ENCODE measurements around the gene SH3PXD2B.

Gene SH3PXD2B

GRCh38 chr5:172490514-172491461 lies 36.5 kb upstream of the SH3PXD2B start:
- TF ChIP-seq CTCF (IDR thresholded peaks at IDR 0.05) = no peak

- no peak for TF ChIP-seq CTCF (IDR thresholded peaks at IDR 0.05)
These were observed 33.9 kb upstream of the SH3PXD2B start for GRCh38 chr5:172488221-172488620.

- no peak for TF ChIP-seq CTCF (IDR thresholded peaks at IDR 0.05)
These were observed 33.3 kb upstream of the SH3PXD2B start for GRCh38 chr5:172487671-172488070.

- no peak for TF ChIP-seq CTCF (IDR thresholded peaks at IDR 0.05)
These were observed 32.6 kb upstream of the SH3PXD2B start for GRCh38 chr5:172486912-172487311.

- TF ChIP-seq CTCF (IDR thresholded peaks at IDR 0.05) = no peak
These were observed 32.1 kb upstream of the SH3PXD2B start for GRCh38 chr5:172486451-172486850.

GRCh38 chr5:172485511-172486202 lies 31.3 kb upstream of the SH3PXD2B start:
- TF ChIP-seq CTCF (IDR thresholded peaks at IDR 0.05) = no peak

- no peak for TF ChIP-seq CTCF (IDR thresholded peaks at IDR 0.05)
These were observed 30.3 kb upstream of the SH3PXD2B start for GRCh38 chr5:172484664-172485063.
